Activated T-cell treated with anti-CD3 and anti-CD28 coated beads, Interleukin-2, amount 50 U/mL, for 72 hours (primary cell): Measurements from ENCODE around the gene USP20. TPM values are rescaled to one million over a fixed set of nuclear protein-coding genes. Genes with fewer than 3 reads are reported as not detected.

Experiments
- ATAC-seq, 2 donors: fragments of 150-1000 bp; cut with Tn5 transposase; replicated peaks in 1 of 2; 2 replicates each; pipeline ENCODE4 v1.10.0; 2021; ENCODE audit warnings: moderate library complexity in 2 of 2, mild to moderate bottlenecking in 1 of 2
- DNase-seq, 2 donors: peaks; one replicate each; pipeline ENCODE4 v3.0.0; 2021 to 2022; ENCODE audit warnings: mixed read lengths in 1 of 2
- H3K27ac Mint-ChIP-seq: one replicate; pipeline ENCODE4 v1.8.0; 2022; ENCODE audit warnings: mild to moderate bottlenecking, moderate library complexity, mixed read lengths
- H3K27me3 Mint-ChIP-seq: one replicate; pipeline ENCODE4 v1.8.0; 2022; ENCODE audit warnings: low read depth, mixed read lengths
- H3K36me3 Mint-ChIP-seq, 2 donors: one replicate each; pipeline ENCODE4 v1.8.0; 2022; ENCODE audit warnings: mixed read lengths in 2 of 2, mild to moderate bottlenecking in 1 of 2; ENCODE audit not compliant: insufficient read depth in 2 of 2
- H3K4me1 Mint-ChIP-seq: one replicate; pipeline ENCODE4 v1.8.0; 2022; ENCODE audit warnings: low read depth, mixed read lengths
- H3K4me3 Mint-ChIP-seq, 2 donors: one replicate each; pipeline ENCODE4 v1.8.0; 2022; ENCODE audit warnings: mild to moderate bottlenecking in 2 of 2, mixed read lengths in 2 of 2, moderate library complexity in 2 of 2
- H3K9me3 Mint-ChIP-seq, 2 donors: one replicate each; pipeline ENCODE4 v1.8.0; 2022; ENCODE audit warnings: mixed read lengths in 2 of 2
- total RNA-seq, 2 donors: library from RNA; stranded (reverse); gene quantifications; one replicate each; pipeline ENCODE4 v1.2.3, GENCODE V29; 2022

Gene USP20
- total RNA-seq, 2 donors from 2014 or later: 74.4 to 77.9 TPM

DNA sequence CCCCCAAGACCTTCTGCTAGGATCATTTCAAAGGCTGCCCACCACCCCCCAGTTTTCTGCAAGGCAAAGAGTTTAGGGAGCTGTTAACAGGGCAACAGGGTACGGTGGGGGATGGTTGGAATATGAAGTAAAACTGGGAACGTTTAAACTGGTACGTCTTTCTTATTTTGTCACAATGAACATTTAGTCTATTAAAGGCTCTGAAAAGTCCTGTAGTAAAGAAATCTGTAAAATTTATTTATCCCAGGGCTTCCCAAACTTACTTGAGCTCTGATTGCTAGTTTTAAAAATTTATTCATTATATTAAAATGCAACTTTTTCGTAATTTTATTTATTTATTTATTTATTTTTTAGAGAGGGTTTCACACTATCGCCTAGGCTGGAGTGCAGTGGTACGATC is 62.0 kb downstream of the USP20 start:
- peaks cover 40 to 72% of the 10 kb centered on the region in 2 donors for H3K36me3 Mint-ChIP-seq
- H3K27ac Mint-ChIP-seq: peak overlapping the region; percentile 84
- H3K4me3 Mint-ChIP-seq: peak overlapping the region in 1 of 2 donors; percentile 11
- peaks cover 3 to 7% of the 10 kb centered on the region in 2 donors for H3K9me3 Mint-ChIP-seq
- DNase-seq (no peak), ATAC-seq (no peak)
- H3K27me3 Mint-ChIP-seq: no peaks in the 10 kb centered on the region
- H3K4me1 Mint-ChIP-seq: peaks cover 95% of the 10 kb centered on the region

- Mint-ChIP-seq H3K27me3 (no peaks in the 10 kb centered on the region), H3K4me3 (no peak overlapping the region), H3K9me3 (peaks cover 3 to 7% of the 10 kb centered on the region in 2 donors), H3K4me1 (peaks cover 95% of the 10 kb centered on the region), H3K36me3 (peaks cover 38 to 76% of the 10 kb centered on the region in 2 donors), H3K27ac (peak overlapping the region; percentile 95)
- no peak for DNase-seq
- no peak for ATAC-seq
Measured at GRCh38 chr9:129898185-129898584, 62.9 kb downstream of the USP20 start.

- peaks cover 93% of the 10 kb centered on the region for H3K4me1 Mint-ChIP-seq
- H3K36me3 Mint-ChIP-seq: peaks cover 39 to 77% of the 10 kb centered on the region in 2 donors
- no peaks in the 10 kb centered on the region for H3K27me3 Mint-ChIP-seq
- no peak for DNase-seq
- peak overlapping the region; percentile 90 for H3K27ac Mint-ChIP-seq
- ATAC-seq: no peak
- H3K4me3 Mint-ChIP-seq: no peak overlapping the region
- H3K9me3 Mint-ChIP-seq: peaks cover 3 to 7% of the 10 kb centered on the region in 2 donors
Measured at GRCh38 chr9:129899620-129900019, 64.4 kb downstream of the USP20 start.

GRCh38 chr9:129900263-129901027 is 65.2 kb downstream of the USP20 start:
- DNase-seq: no peak
- Mint-ChIP-seq H3K27me3 (no peaks in the 10 kb centered on the region), H3K4me3 (no peak overlapping the region), H3K36me3 (peaks cover 40 to 75% of the 10 kb centered on the region in 2 donors), H3K9me3 (peaks cover 3 to 7% of the 10 kb centered on the region in 2 donors), H3K27ac (peak overlapping the region; percentile 90), H3K4me1 (peaks cover 93% of the 10 kb centered on the region)
- peak; percentile 28 to 37 for ATAC-seq

GRCh38 chr9:129901993-129902739 is 66.9 kb downstream of the USP20 start:
- Mint-ChIP-seq H3K27me3 (no peaks in the 10 kb centered on the region), H3K4me3 (no peak overlapping the region), H3K27ac (peak overlapping the region; percentile 74), H3K36me3 (peaks cover 35 to 75% of the 10 kb centered on the region in 2 donors), H3K9me3 (peaks cover 0 to 3% of the 10 kb centered on the region in 2 donors), H3K4me1 (peaks cover 89% of the 10 kb centered on the region)
- ATAC-seq (no peak), DNase-seq (no peak)

DNA sequence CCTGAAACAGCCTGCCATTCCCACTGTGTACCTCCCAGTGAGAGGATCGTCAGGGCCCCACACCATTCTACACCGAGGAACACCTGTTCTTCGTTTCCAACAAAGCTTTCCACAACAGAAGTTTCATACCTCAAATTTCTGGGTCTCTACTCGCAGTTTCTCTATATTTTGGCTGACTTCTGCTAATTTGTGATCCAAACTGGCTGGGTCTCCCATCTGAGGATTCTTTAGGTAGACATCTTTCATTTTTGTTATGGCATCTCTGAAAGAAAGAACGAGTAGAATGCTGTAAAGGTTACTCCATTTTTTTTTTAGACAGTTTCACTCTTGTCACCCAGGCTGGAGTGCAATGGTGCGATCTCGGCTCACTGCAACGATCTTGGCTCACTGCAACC is 67.5 kb downstream of the USP20 start:
- ATAC-seq: no peak
- Mint-ChIP-seq H3K4me3 (no peak overlapping the region), H3K4me1 (peaks cover 87% of the 10 kb centered on the region), H3K27me3 (no peaks in the 10 kb centered on the region), H3K9me3 (peaks cover 0 to 3% of the 10 kb centered on the region in 2 donors), H3K36me3 (peaks cover 31 to 75% of the 10 kb centered on the region in 2 donors), H3K27ac (peak overlapping the region; percentile 26)
- no peak for DNase-seq

- Mint-ChIP-seq H3K36me3 (peaks cover 23 to 70% of the 10 kb centered on the region in 2 donors), H3K4me3 (no peak overlapping the region), H3K9me3 (no peaks in the 10 kb centered on the region)
Measured at GRCh38 chr9:129904734-129905133, 69.5 kb downstream of the USP20 start.

GRCh38 chr9:129906298-129906697 is 71.0 kb downstream of the USP20 start:
- ATAC-seq (no peak), DNase-seq (no peak)
- Mint-ChIP-seq H3K27me3 (no peaks in the 10 kb centered on the region), H3K4me3 (no peak overlapping the region), H3K9me3 (no peaks in the 10 kb centered on the region), H3K36me3 (peaks cover 27 to 66% of the 10 kb centered on the region in 2 donors), H3K4me1 (peaks cover 62% of the 10 kb centered on the region), H3K27ac (peak overlapping the region; percentile 95)

More at GRCh38 chr9:129904734-129905133, 69.5 kb downstream of the USP20 start:
- H3K4me1 Mint-ChIP-seq: peaks cover 67% of the 10 kb centered on the region
- no peaks in the 10 kb centered on the region for H3K27me3 Mint-ChIP-seq
- no peak for DNase-seq
- ATAC-seq: no peak
- peak overlapping the region; percentile 96 for H3K27ac Mint-ChIP-seq

- Mint-ChIP-seq H3K27ac (peak overlapping the region; percentile 95), H3K9me3 (no peaks in the 10 kb centered on the region), H3K36me3 (peaks cover 23 to 63% of the 10 kb centered on the region in 2 donors), H3K4me3 (no peak overlapping the region), H3K4me1 (peaks cover 61% of the 10 kb centered on the region), H3K27me3 (no peaks in the 10 kb centered on the region)
- ATAC-seq (no peak), DNase-seq (no peak)
Measured at GRCh38 chr9:129907201-129907600, 71.9 kb downstream of the USP20 start.

GRCh38 chr9:129908906-129909305 is 73.6 kb downstream of the USP20 start:
- ATAC-seq: no peak
- Mint-ChIP-seq H3K4me3 (no peak overlapping the region), H3K36me3 (peaks cover 21 to 60% of the 10 kb centered on the region in 2 donors), H3K4me1 (peaks cover 48% of the 10 kb centered on the region), H3K9me3 (no peaks in the 10 kb centered on the region), H3K27me3 (no peaks in the 10 kb centered on the region), H3K27ac (peak overlapping the region; percentile 94)
- DNase-seq: no peak

DNA sequence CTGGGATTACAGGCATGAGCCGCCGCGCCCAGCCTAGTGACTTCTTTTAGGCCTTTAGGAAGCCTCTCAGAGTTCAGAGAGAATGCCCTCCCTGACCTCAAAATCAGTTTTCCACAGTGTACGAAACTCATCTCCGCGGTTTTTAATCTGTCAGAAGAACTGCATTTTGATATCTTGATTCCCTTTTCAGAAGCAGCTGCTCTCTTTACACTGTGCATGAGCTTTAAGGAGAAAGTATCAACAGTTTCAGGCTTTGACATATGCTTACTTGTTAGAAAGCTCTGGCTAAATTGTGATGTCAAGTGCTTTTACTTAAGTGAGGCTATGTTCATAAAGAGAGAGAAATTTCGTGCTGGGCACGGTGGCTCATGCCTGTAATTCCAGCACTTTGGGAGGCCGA is 74.6 kb downstream of the USP20 start:
- H3K27ac Mint-ChIP-seq: peak overlapping the region; percentile 94
- peaks cover 39% of the 10 kb centered on the region for H3K4me1 Mint-ChIP-seq
- H3K4me3 Mint-ChIP-seq: no peak overlapping the region

DNA sequence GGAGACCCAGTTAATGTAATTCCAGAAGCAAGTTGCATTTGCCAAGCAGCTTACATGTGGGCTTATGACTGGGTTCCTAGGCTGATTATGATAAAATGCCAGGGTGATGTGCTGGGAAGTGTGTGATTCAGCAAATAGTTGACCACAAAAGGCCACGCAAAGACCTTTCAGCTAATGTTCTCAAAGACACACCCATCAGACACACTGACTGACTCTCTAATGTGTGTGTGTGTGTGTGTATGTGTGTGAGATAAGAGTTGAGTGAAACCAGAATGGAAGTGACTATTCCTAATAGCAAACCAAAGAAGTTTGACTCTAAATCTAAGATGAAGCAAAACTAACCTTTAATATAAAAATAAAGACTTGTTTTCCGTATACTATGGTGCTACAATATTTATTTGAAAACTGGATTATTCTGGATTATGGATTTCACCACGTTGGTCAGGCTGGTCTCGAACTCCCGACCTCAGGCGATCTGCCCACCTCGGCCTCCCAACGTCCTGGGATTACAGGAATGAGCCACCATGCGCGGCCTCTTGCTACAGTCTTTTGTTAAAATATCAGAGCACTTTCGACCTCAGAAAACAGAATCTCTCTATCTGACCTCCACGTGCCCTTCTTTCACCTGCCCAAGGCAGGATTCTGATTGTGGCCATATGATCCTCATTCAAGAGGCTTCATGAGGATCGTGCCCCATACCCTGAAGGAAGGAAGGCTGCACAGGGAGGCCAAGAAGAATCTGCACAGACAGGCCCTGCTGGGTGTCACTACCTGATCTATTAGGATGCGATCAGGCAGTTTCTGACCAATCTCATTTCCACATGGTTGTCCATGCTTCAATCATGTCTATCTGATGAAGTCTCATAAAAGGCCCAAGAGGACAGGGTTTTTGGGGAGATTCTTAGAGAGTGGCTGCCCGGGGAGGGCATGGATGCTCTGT is 75.6 kb downstream of the USP20 start:
- peak overlapping the region; percentile 70 for H3K27ac Mint-ChIP-seq
- H3K9me3 Mint-ChIP-seq: no peaks in the 10 kb centered on the region
- peak; percentile 39 to 75 for ATAC-seq
- peaks cover 34% of the 10 kb centered on the region for H3K4me1 Mint-ChIP-seq
- no peak for DNase-seq
- H3K27me3 Mint-ChIP-seq: no peaks in the 10 kb centered on the region
- peaks cover 15 to 53% of the 10 kb centered on the region in 2 donors for H3K36me3 Mint-ChIP-seq
- no peak overlapping the region for H3K4me3 Mint-ChIP-seq

More for the DNA sequence above, 74.6 kb downstream of the USP20 start:
- H3K36me3 Mint-ChIP-seq: peaks cover 16 to 56% of the 10 kb centered on the region in 2 donors
- H3K27me3 Mint-ChIP-seq: no peaks in the 10 kb centered on the region
- no peak for ATAC-seq
- DNase-seq: no peak
- H3K9me3 Mint-ChIP-seq: no peaks in the 10 kb centered on the region
